ENCODE measurements around the gene RHEX.
"Not testable (repeated sequence)": the region's sequence is repeated elsewhere in the genome, so short reads cannot be mapped to it uniquely, and the experiment has no call there.

Gene RHEX

GRCh38 chr1:206060844-206061243 lies 7.9 kb downstream of the RHEX start:
- DNase-seq = no peak

GRCh38 chr1:206062464-206062863 lies 9.5 kb downstream of the RHEX start:
- DNase-seq = no peak

GRCh38 chr1:206064001-206064400 lies 11.0 kb downstream of the RHEX start:
- DNase-seq = not testable (repeated sequence)

- DNase-seq = not testable (repeated sequence)
Observed at GRCh38 chr1:206064501-206064900, 11.5 kb downstream of the RHEX start.

- DNase-seq = no peak
Observed at GRCh38 chr1:206065547-206066145, 12.7 kb downstream of the RHEX start.

GRCh38 chr1:206066479-206067171 lies 13.7 kb downstream of the RHEX start:
- no peak for DNase-seq

GRCh38 chr1:206067486-206068227 lies 14.7 kb downstream of the RHEX start:
- DNase-seq = no peak

- no peak for DNase-seq
Observed at GRCh38 chr1:206068314-206068713, 15.3 kb downstream of the RHEX start.

GRCh38 chr1:206070627-206071304 lies 17.8 kb downstream of the RHEX start:
- DNase-seq = no peak

- no peak for DNase-seq
Observed at GRCh38 chr1:206074839-206075238, 21.9 kb downstream of the RHEX start.

GRCh38 chr1:206075786-206076755 lies 23.1 kb downstream of the RHEX start:
- no peak for DNase-seq

GRCh38 chr1:206079135-206079534 lies 26.2 kb downstream of the RHEX start:
- no peak for DNase-seq

- DNase-seq = no peak
Observed at GRCh38 chr1:206080026-206080820, 27.2 kb downstream of the RHEX start.

- no peak for DNase-seq
Observed at GRCh38 chr1:206081856-206082255, 28.9 kb downstream of the RHEX start.

GRCh38 chr1:206082831-206083695 lies 30.1 kb downstream of the RHEX start:
- DNase-seq = no peak

- no peak for DNase-seq
Observed at GRCh38 chr1:206083750-206084149, 30.8 kb downstream of the RHEX start.

- DNase-seq = no peak
Observed at GRCh38 chr1:206087091-206087490, 34.1 kb downstream of the RHEX start.

GRCh38 chr1:206089341-206089740 lies 36.4 kb downstream of the RHEX start:
- no peak for DNase-seq

- peak; percentile 87 for DNase-seq
Observed at GRCh38 chr1:206094024-206094423, 41.1 kb downstream of the RHEX start.

- DNase-seq = no peak
Observed at GRCh38 chr1:206097381-206097780, 44.4 kb downstream of the RHEX start.

Data from NCI-H1105 (cell line).